MM.1S (cell line): Measurements from ENCODE around the gene NXN.

ENCODE experiments used
- CTCF ChIP-seq: fragments of 300-600 bp; sonication (generic); IDR thresholded peaks from 2 replicates; pipeline ENCODE4 v1.5.1; 2016; ENCODE audit warnings: antibody characterized with exemption, low read length, mixed read lengths
- EZH2 ChIP-seq: fragments of 300-600 bp; sonication (generic); optimal IDR thresholded peaks from 2 replicates; pipeline ENCODE3; 2017; ENCODE audit warnings: low read depth, mild to moderate bottlenecking, antibody characterized with exemption, low read length, mixed read lengths
- EZH2phosphoT487 ChIP-seq: fragments of 300-600 bp; sonication (generic); IDR thresholded peaks from 2 replicates; pipeline ENCODE4 v1.6.1; 2018; ENCODE audit warnings: antibody characterized with exemption, low read length

GRCh38 chr17:876272-876671 lies 103.3 kb downstream of the NXN start:
- peak; percentile 19 for TF ChIP-seq CTCF
- no peak for TF ChIP-seq EZH2phosphoT487
- no peak for TF ChIP-seq EZH2
